ENCODE data around the gene IFNE. TPM values are rescaled to one million over a fixed set of nuclear protein-coding genes. Genes with fewer than 3 reads are reported as not detected.

IFNE gene
- total RNA-seq (1 to 10 TPM in 1 of 5 donors, under 1 TPM in 1, not detected in 3; 0.73 to 2.9 TPM), polyA plus RNA-seq (1 to 10 TPM in 1 of 3 donors, not detected in 2; 1.8 TPM)
- long read RNA-seq, donor 1: 0 reads
- long read RNA-seq, donor 2: 0 reads
- long read RNA-seq, donor 3, partial matches to known transcripts: 0 of 1 reads
- long read RNA-seq, donor 3, other reads (novel, unspliced or antisense): 0 of 1 reads
- long read RNA-seq, donor 4: 0 reads
- long read RNA-seq, donor 5: 0 reads
- long read RNA-seq, donor 6, partial matches to known transcripts: 0 of 1 reads
- long read RNA-seq, donor 6, other reads (novel, unspliced or antisense): 0 of 1 reads
- long read RNA-seq, donor 7: 0 reads
- long read RNA-seq, donor 8, partial matches to known transcripts: 0 of 2 reads
- long read RNA-seq, donor 8, other reads (novel, unspliced or antisense): 0 of 2 reads
- long read RNA-seq, donor 9: 0 reads
- long read RNA-seq, donor 10, partial matches to known transcripts: 0 of 1 reads
- long read RNA-seq, donor 10, other reads (novel, unspliced or antisense): 0 of 1 reads

DNA sequence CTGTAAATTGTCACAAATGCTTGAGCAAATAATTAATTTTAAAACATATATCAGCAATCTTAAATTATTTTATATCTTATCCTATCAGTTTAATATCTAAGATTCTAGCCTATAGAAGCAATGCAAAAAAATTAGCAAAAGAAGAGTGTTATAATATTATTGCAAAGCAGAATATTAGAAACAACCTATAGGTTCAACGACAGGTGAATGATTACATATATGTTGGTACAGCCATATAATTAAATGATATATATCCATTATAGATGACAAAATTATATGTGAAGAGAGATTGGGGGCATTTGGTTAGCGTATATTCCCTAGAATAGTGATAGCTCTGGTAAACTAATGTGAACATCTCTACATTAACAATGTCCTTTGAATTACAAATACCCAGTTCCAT lies at the start of gene IFNE:
Gene IFNE (minus strand): TSS at position 101 of the 400 bp plus-strand sequence. CDS start 619 bp downstream, outside the sequence.
- no peaks in the 10 kb centered on the region for H3K27me3 ChIP-seq
- TF ChIP-seq CTCF (IDR thresholded peaks at IDR 0.05) (no peak), POLR2A (IDR thresholded peaks at IDR 0.05) (no peak), POLR2AphosphoS5 (IDR thresholded peaks at IDR 0.05) (no peak), EP300 (IDR thresholded peaks at IDR 0.05) (no peak)
- no peaks in the 10 kb centered on the region for H3K9me3 ChIP-seq
- 93 to 95% (median 94%) methylated on average over 2 of the region's 2 CpGs for WGBS, 5 donors
- H3K4me1 ChIP-seq: peaks cover 0 to 7% (median 3%) of the 10 kb centered on the region in 4 donors
- no peaks in the 10 kb centered on the region for H3K36me3 ChIP-seq
- H3K27ac ChIP-seq: no peak within 1 kb of the TSS
- H3K4me3 ChIP-seq: no peak within 1 kb of the TSS
- intact Hi-C loops (cut with DNase I; ENCODE audit: low total_unique reads): no loop called here
- no peak for DNase-seq

GRCh38 chr9:21528123-21528808 lies 46.2 kb upstream of the IFNE start:
- H3K4me1 ChIP-seq: no peaks in the 10 kb centered on the region
- peaks cover 0 to 16% (median 7%) of the 10 kb centered on the region in 4 donors for H3K36me3 ChIP-seq
- no peak for TF ChIP-seq POLR2AphosphoS5 (IDR thresholded peaks at IDR 0.05)
- no peak for TF ChIP-seq EP300 (IDR thresholded peaks at IDR 0.05)
- TF ChIP-seq POLR2A (IDR thresholded peaks at IDR 0.05): no peak
- no peak for TF ChIP-seq CTCF (IDR thresholded peaks at IDR 0.05)
- 76 to 95% (median 93%) methylated on average over 6 to 9 of the region's 9 CpGs for WGBS, 5 donors
- H3K27ac ChIP-seq: no peak overlapping the region
- no peak for DNase-seq
- H3K27me3 ChIP-seq: peaks cover 0 to 4% (median 0%) of the 10 kb centered on the region in 3 donors
- peaks cover 0 to 6% (median 0%) of the 10 kb centered on the region in 4 donors for H3K9me3 ChIP-seq
- no peak overlapping the region for H3K4me3 ChIP-seq
- intact Hi-C loops (cut with DNase I; ENCODE audit: low total_unique reads): no loop called here

DNA sequence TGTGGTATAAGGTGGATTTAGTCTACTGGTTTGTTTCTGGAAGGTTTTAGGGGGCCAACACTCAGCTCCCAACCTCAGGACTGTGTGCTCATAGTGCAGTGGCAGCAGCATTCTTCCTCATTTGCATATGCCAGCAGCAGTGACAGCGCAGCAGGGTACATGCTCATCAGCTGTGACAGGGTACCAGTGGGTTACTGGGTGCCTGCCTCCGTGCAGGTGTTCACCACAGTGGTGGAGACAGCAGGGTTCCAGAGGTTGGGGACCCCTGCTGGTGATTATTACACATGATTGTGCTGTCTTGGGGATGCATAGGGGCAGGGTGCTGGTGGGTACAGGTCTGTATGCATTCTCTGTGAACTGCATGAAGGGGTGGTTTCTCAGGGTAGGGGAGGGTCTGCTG lies 45.5 kb upstream of the IFNE start:
- 80 to 92% (median 85%) methylated on average over 2 of the region's 2 CpGs for WGBS, 5 donors
- DNase-seq: no peak
- intact Hi-C loops (cut with DNase I; ENCODE audit: low total_unique reads): no loop called here
- no peak for TF ChIP-seq POLR2A (IDR thresholded peaks at IDR 0.05)
- no peak for TF ChIP-seq EP300 (IDR thresholded peaks at IDR 0.05)
- TF ChIP-seq CTCF (IDR thresholded peaks at IDR 0.05): no peak
- TF ChIP-seq POLR2AphosphoS5 (IDR thresholded peaks at IDR 0.05): no peak
- Histone ChIP-seq H3K27ac (no peak overlapping the region), H3K36me3 (peaks cover 0 to 16% (median 7%) of the 10 kb centered on the region in 4 donors), H3K4me1 (no peaks in the 10 kb centered on the region), H3K27me3 (peaks cover 0 to 4% (median 0%) of the 10 kb centered on the region in 3 donors), H3K4me3 (no peak overlapping the region), H3K9me3 (peaks cover 0 to 6% (median 0%) of the 10 kb centered on the region in 4 donors)

GRCh38 chr9:21525174-21525573 lies 43.1 kb upstream of the IFNE start:
- no peak overlapping the region for H3K27ac ChIP-seq
- intact Hi-C loops (cut with DNase I; ENCODE audit: low total_unique reads): no loop called here
- H3K36me3 ChIP-seq: peaks cover 0 to 16% (median 7%) of the 10 kb centered on the region in 4 donors
- H3K4me3 ChIP-seq: no peak overlapping the region
- H3K4me1 ChIP-seq: no peaks in the 10 kb centered on the region
- WGBS, 5 donors: 88 to 96% (median 95%) methylated on average over 5 of the region's 5 CpGs
- H3K9me3 ChIP-seq: peaks cover 0 to 6% (median 0%) of the 10 kb centered on the region in 4 donors
- no peak for DNase-seq
- TF ChIP-seq POLR2A (IDR thresholded peaks at IDR 0.05): no peak
- no peak for TF ChIP-seq CTCF (IDR thresholded peaks at IDR 0.05)
- no peak for TF ChIP-seq POLR2AphosphoS5 (IDR thresholded peaks at IDR 0.05)
- no peak for TF ChIP-seq EP300 (IDR thresholded peaks at IDR 0.05)
- peaks cover 0 to 4% (median 0%) of the 10 kb centered on the region in 3 donors for H3K27me3 ChIP-seq

Measured in stomach (tissue), 19 donors.